K562 (cell line): Measurements from ENCODE around the gene PTCH2. TPM values are rescaled to one million over a fixed set of nuclear protein-coding genes. Genes with fewer than 3 reads are reported as not detected.

Experiments used
- ATAC-seq: fragments of 200-7000 bp; cut with Tn5 transposase; 3 replicates; pipeline ENCODE4 v1.9.1; 2020; ENCODE audit warnings: moderate library complexity
- BruUV-seq: library from RNA; stranded (reverse); fragments of 400-500 nt; replicated peaks from 2 replicates; lab custom pipeline; 2021; lab: Mats Ljungman, UMichigan
- CTCF ChIA-PET: fragments of 300-600 bp; formaldehyde crosslinking; extraction: SDS; loops from one replicate; lab custom pipeline; 2021; ENCODE audit warnings: low intra/inter-chr PET ratio; lab: Yijun Ruan, JAX
- POLR2A ChIA-PET: fragments of 300-600, 350-650 bp; sonication (Branson Sonifier 250); formaldehyde crosslinking; extraction: SDS; loops from one replicate; lab custom pipeline; 2021; ENCODE audit warnings: antibody characterized with exemption, inconsistent platforms; lab: Yijun Ruan, JAX
- DNase-seq, 4 experiments: peaks; one replicate each; pipeline versions ENCODE4 v3.0.0 to v3.0.0-alpha.2; 2011 to 2018; ENCODE audit warnings: low spot score in 3 of 4, mixed read lengths in 3 of 4; ENCODE audit errors: extremely low read depth in 1 of 4
- FAIRE-seq: peaks from 2 replicates; lab custom pipeline; 2011; peaks lifted over from hg19 to GRCh38; lab: Jason Lieb, UNC
- H2AFZ ChIP-seq: 2 replicates; pipeline ENCODE4 v1.6.0; 2011; ENCODE audit warnings: low read depth, low read length, control low read depth, inconsistent platforms
- H3K27ac ChIP-seq: fragments of 200-600 bp; 3 replicates; pipeline ENCODE4 v1.8.0; 2011; ENCODE audit warnings: low read depth, mild to moderate bottlenecking, control low read depth, inconsistent platforms, low read length, moderate library complexity, mixed read lengths; ENCODE audit errors: extremely low read depth
- H3K27me3 ChIP-seq, 2 experiments: fragments of 300-600 bp in 1 of 2; 2 replicates in 1 of 2; 3 replicates in 1 of 2; pipeline versions ENCODE4 v1.6.0 to v1.8.0; 2011; ENCODE audit warnings: inconsistent platforms in 2 of 2, low read length in 2 of 2, mild to moderate bottlenecking in 1 of 2, mixed read lengths in 1 of 2, moderate library complexity in 1 of 2; ENCODE audit not compliant: control insufficient read depth in 2 of 2, insufficient read depth in 2 of 2
- H3K36me3 ChIP-seq: fragments of 300-600 bp; 3 replicates; pipeline ENCODE4 v1.8.0; 2011; ENCODE audit warnings: mild to moderate bottlenecking, low read length, inconsistent platforms; ENCODE audit not compliant: control insufficient read depth, insufficient read depth
- H3K4me1 ChIP-seq, 2 experiments: fragments of 200-600 bp in 1 of 2; replicated peaks in 1 of 2; 2 replicates in 1 of 2; 3 replicates in 1 of 2; pipeline versions ENCODE4 v1.5.1 to v1.8.0; 2011; ENCODE audit warnings: inconsistent platforms in 2 of 2, low read length in 2 of 2, mild to moderate bottlenecking in 1 of 2, mixed read lengths in 1 of 2, moderate library complexity in 1 of 2; ENCODE audit not compliant: control insufficient read depth in 2 of 2, insufficient read depth in 2 of 2
- H3K4me2 ChIP-seq: 2 replicates; pipeline ENCODE4 v1.6.1; 2011; ENCODE audit warnings: low read length, control low read depth, inconsistent platforms, mixed read lengths; ENCODE audit not compliant: insufficient read depth
- H3K4me3 ChIP-seq: fragments of 200-600 bp; sonication (generic), shearing (Covaris generic); 2 replicates; pipeline ENCODE4 v1.5.1; 2016; ENCODE audit warnings: control low read depth, inconsistent platforms
- H3K79me2 ChIP-seq: fragments of 200-600 bp; 3 replicates; pipeline ENCODE4 v1.8.0; 2011; ENCODE audit warnings: low read length, inconsistent platforms; ENCODE audit not compliant: control insufficient read depth, insufficient read depth
- H3K9ac ChIP-seq, 2 experiments: 2 replicates each; pipeline versions ENCODE4 v1.6.0 to v1.6.1; 2011; ENCODE audit warnings: low read depth in 2 of 2, low read length in 2 of 2, control low read depth in 1 of 2, inconsistent platforms in 1 of 2, mild to moderate bottlenecking in 1 of 2, mixed read lengths in 1 of 2; ENCODE audit not compliant: insufficient read depth in 1 of 2
- H3K9me1 ChIP-seq: one replicate; pipeline ENCODE4 v1.6.0; 2011; ENCODE audit warnings: inconsistent platforms, mild to moderate bottlenecking, low read length, moderate library complexity; ENCODE audit not compliant: control insufficient read depth, insufficient read depth
- H3K9me3 ChIP-seq: replicated peaks from 2 replicates; pipeline ENCODE4 v1.5.1; 2011; ENCODE audit warnings: low read depth, low read length, inconsistent platforms; ENCODE audit not compliant: control insufficient read depth, insufficient read depth
- H4K20me1 ChIP-seq: replicated peaks from 2 replicates; pipeline ENCODE4 v1.6.1; 2011; ENCODE audit warnings: low read length, inconsistent platforms, mixed read lengths; ENCODE audit not compliant: control insufficient read depth, insufficient read depth
- FOXJ3 ChIP-seq: sonication (generic); formaldehyde crosslinking; IDR thresholded peaks from 2 replicates; pipeline ENCODE4 v1.4.0; 2020; ENCODE audit warnings: mild to moderate bottlenecking, missing genetic modification reagents
- HSF4 ChIP-seq: fragments of 250-450 bp; sonication (Bioruptor Pico); IDR thresholded peaks from 2 replicates; pipeline ENCODE4 v2.1.2; 2022; ENCODE audit warnings: mild to moderate bottlenecking, moderate library complexity, borderline replicate concordance
- JUN ChIP-seq, 2 experiments: sonication (generic) in 1 of 2; formaldehyde crosslinking in 1 of 2; IDR thresholded peaks; 2 replicates each; pipeline versions ENCODE4 v1.6.1 to v1.8.0; 2012 to 2022; ENCODE audit warnings: borderline replicate concordance in 2 of 2, mild to moderate bottlenecking in 2 of 2, improper control_type of control experiment in 1 of 2, low read depth in 1 of 2, low read length in 1 of 2, missing genetic modification reagents in 1 of 2
- MTA2 ChIP-seq: fragments of 450-650 bp; IDR thresholded peaks from 2 replicates; pipeline ENCODE4 v1.6.1; 2016; ENCODE audit warnings: low read depth
- NCOA2 ChIP-seq, 2 experiments: fragments of 450-650 bp; IDR thresholded peaks; 2 replicates each; pipeline ENCODE4 v1.6.1; 2018; ENCODE audit warnings: mild to moderate bottlenecking in 2 of 2, moderate library complexity in 1 of 2; ENCODE audit not compliant: partially characterized antibody in 2 of 2
- SNIP1 ChIP-seq: fragments of 450-650 bp; IDR thresholded peaks from 2 replicates; pipeline ENCODE4 v1.7.1; 2017; ENCODE audit warnings: low read depth, mild to moderate bottlenecking
- TSC22D4 ChIP-seq: fragments of 450-650 bp; IDR thresholded peaks from 2 replicates; pipeline ENCODE4 v1.6.1; 2016; ENCODE audit warnings: missing genetic modification characterization, missing biosample characterization, control low read depth
- ZNF449 ChIP-seq: fragments of 250-450 bp; sonication (Bioruptor Pico); IDR thresholded peaks from 2 replicates; pipeline ENCODE4 v1.8.0; 2022; ENCODE audit warnings: moderate library complexity, mild to moderate bottlenecking, inconsistent platforms
- ZNF561 ChIP-seq: fragments of 450-650 bp; formaldehyde crosslinking; conservative IDR thresholded peaks from 2 replicates; pipeline ENCODE4 v1.4.0; 2020; ENCODE audit warnings: mild to moderate bottlenecking, moderate library complexity
- WGBS: fragments of 100-300 bp; shearing (Covaris generic); methylation state at CpG from one replicate; pipeline ENCODE4 v1.1.6; 2016; ENCODE audit warnings: low coverage, mixed read lengths; ENCODE audit not compliant: insufficient coverage; ENCODE audit errors: missing lambda C conversion rate; 5-methylcytosine and 5-hydroxymethylcytosine counted together
- in situ Hi-C: fragments of 300-500 bp; cut with MboI; formaldehyde crosslinking; loops from 4 replicates; pipeline ENCODE4 v1.15.0; 2018; ENCODE audit warnings: inconsistent platforms, mixed read lengths
- intact Hi-C: fragments of 100-400 bp; cut with micrococcal nuclease; formaldehyde crosslinking; loops from 2 replicates; pipeline ENCODE4 v1.14.2; 2022
- polyA plus RNA-seq, 8 experiments: library from polyadenylated mRNA; depleted of rRNA in 4 of 8; stranded (reverse) in 5 of 8; unstranded in 3 of 8; fragments of >200 nt; fragmentation: Nextera tagmentation in 2 of 8; fragmentation: Illumina TruSeq in 1 of 8; extraction: Ambion mirVana in 2 of 8; extraction: Trizol in 1 of 8; gene quantifications; 2 replicates each; pipeline versions ENCODE4 v1.2.1 to v1.2.3, GENCODE V29; 2011 to 2014; ENCODE audit warnings: inconsistent platforms in 1 of 8, missing spikeins in 1 of 8
- total RNA-seq, 7 experiments: library from RNA; depleted of rRNA in 6 of 7; stranded (reverse); fragments of >200 nt in 6 of 7; fragmentation: Illumina TruSeq in 2 of 7; extraction: Trizol in 2 of 7; gene quantifications; 2 replicates each; pipeline versions ENCODE4 v1.2.1 to v1.2.3, GENCODE V29; 2011 to 2021; ENCODE audit warnings: low replicate concordance in 1 of 7
- TF ChIP-seq, protein P1 (sequence below): sonication (generic); formaldehyde crosslinking; IDR thresholded peaks from 2 replicates; pipeline ENCODE4 v1.8.1; 2023; ENCODE audit warnings: mild to moderate bottlenecking, missing genetic modification reagents, moderate library complexity

The PTCH2 gene
- total and polyA plus RNA-seq, 9 of the 15 experiments (the other 6 are each of a cell fraction or from before 2014, with no cell fraction given) = 0.15 to 27.3 (median 0.48) TPM; not detected in 1

- H3K4me1 ChIP-seq = peaks cover 13 to 24% of the 10 kb centered on the region in 2 experiments
- no peaks in the 10 kb centered on the region for H3K9me3 ChIP-seq
- peak overlapping the region in 1 of 2 experiments; percentile 59; a peak in 2 of 4 replicates for H3K9ac ChIP-seq
- in situ Hi-C loops (no loop called here), intact Hi-C loops (loop anchor here (5.0 kb wide), 1 partner anchor 38 kb away; no protein-coding TSS in a partner anchor)
- 93% methylated on average over 6 of the region's 6 CpGs for WGBS
- H2AFZ ChIP-seq = no peak overlapping the region
- FAIRE-seq (no peak), ATAC-seq (no peak), DNase-seq (no peak)
- H4K20me1 ChIP-seq = peaks cover 31% of the 10 kb centered on the region
- peak overlapping the region; percentile 75; the same call in 1 of the 2 replicates for H3K4me3 ChIP-seq
- BruUV-seq = no TSS peak
- H3K27me3 ChIP-seq = no peaks in the 10 kb centered on the region
- H3K36me3 ChIP-seq = peaks cover 60% of the 10 kb centered on the region
- peaks cover 52% of the 10 kb centered on the region for H3K79me2 ChIP-seq
- ChIA-PET POLR2A (interaction anchor here (0.6 to 11.6 kb wide), 16 partner anchors 9 to 641 kb away, joined by 3 to 253 read pairs (median 4); partner anchors contain the start of genes BEST4 and BTBD19), CTCF (interaction anchor here (0.5 kb wide), 1 partner anchor 8 kb away, joined by 3 read pairs; no protein-coding TSS in a partner anchor)
- peaks cover 10% of the 10 kb centered on the region for H3K9me1 ChIP-seq
- H3K27ac ChIP-seq = no peak overlapping the region
- H3K4me2 ChIP-seq = peak overlapping the region; percentile 93
- TF ChIP-seq ZNF561 (CRISPR knock-in tag) = no peak
- TF ChIP-seq FOXJ3 = no peak
- TF ChIP-seq SNIP1 = no peak
- no peak for TF ChIP-seq HSF4
- no peak for TF ChIP-seq JUN (IDR thresholded peaks at IDR 0.05; ENCODE audit: borderline replicate concordance, low read depth, low read length)
- no peak for TF ChIP-seq JUN (CRISPR knock-in tag; IDR thresholded peaks at IDR 0.05; ENCODE audit: borderline replicate concordance)
- TF ChIP-seq ZNF449 (CRISPR knock-in tag) = no peak
- no peak for TF ChIP-seq MTA2
- no peak for TF ChIP-seq TSC22D4
- no peak for TF ChIP-seq NCOA2 (IDR thresholded peaks at IDR 0.05; ENCODE audit: partially characterized antibody in 2 of 2)
- TF ChIP-seq, protein P1, sequence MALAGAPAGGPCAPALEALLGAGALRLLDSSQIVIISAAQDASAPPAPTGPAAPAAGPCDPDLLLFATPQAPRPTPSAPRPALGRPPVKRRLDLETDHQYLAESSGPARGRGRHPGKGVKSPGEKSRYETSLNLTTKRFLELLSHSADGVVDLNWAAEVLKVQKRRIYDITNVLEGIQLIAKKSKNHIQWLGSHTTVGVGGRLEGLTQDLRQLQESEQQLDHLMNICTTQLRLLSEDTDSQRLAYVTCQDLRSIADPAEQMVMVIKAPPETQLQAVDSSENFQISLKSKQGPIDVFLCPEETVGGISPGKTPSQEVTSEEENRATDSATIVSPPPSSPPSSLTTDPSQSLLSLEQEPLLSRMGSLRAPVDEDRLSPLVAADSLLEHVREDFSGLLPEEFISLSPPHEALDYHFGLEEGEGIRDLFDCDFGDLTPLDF = peak; percentile 40; the same call in 1 of the 2 replicates
Observed at GRCh38 chr1:44778705-44779576, 64.1 kb downstream of the PTCH2 start.
